ENCODE results near the gene SINHCAF. TPM values are rescaled to one million over a fixed set of nuclear protein-coding genes. Genes with fewer than 3 reads are reported as not detected.

The SINHCAF gene
- total and polyA plus RNA-seq, 2 experiments from 2014 or later, result 581 to 686 TPM

- TF ChIP-seq CREB1 (CRISPR knock-in tag; IDR thresholded peaks at IDR 0.05; ENCODE audit: low read depth), result no peak
- TF ChIP-seq STAT1 (IDR thresholded peaks at IDR 0.05; ENCODE audit: unreplicated experiment), result no peak
- TF ChIP-seq EZH2phosphoT487 (IDR thresholded peaks at IDR 0.05; ENCODE audit: unreplicated experiment), result no peak
- no peak for TF ChIP-seq EZH2 (IDR thresholded peaks at IDR 0.05; ENCODE audit: low read depth, unreplicated experiment)
- no peak for TF ChIP-seq NANOG (IDR thresholded peaks at IDR 0.05; ENCODE audit: borderline replicate concordance)
- TF ChIP-seq ZNF114 (CRISPR knock-in tag; IDR thresholded peaks at IDR 0.05), result no peak
- no peak for TF ChIP-seq JUNB (IDR thresholded peaks at IDR 0.05; ENCODE audit: unreplicated experiment)
- no peak for TF ChIP-seq POLR2AphosphoS5 (IDR thresholded peaks at IDR 0.05; ENCODE audit: low read depth)
- TF ChIP-seq REST (IDR thresholded peaks at IDR 0.05; ENCODE audit: unreplicated experiment), result no peak
- no peak for TF ChIP-seq ZNF331 (CRISPR knock-in tag; IDR thresholded peaks at IDR 0.05; ENCODE audit: low read depth)
- TF ChIP-seq, protein P1, sequence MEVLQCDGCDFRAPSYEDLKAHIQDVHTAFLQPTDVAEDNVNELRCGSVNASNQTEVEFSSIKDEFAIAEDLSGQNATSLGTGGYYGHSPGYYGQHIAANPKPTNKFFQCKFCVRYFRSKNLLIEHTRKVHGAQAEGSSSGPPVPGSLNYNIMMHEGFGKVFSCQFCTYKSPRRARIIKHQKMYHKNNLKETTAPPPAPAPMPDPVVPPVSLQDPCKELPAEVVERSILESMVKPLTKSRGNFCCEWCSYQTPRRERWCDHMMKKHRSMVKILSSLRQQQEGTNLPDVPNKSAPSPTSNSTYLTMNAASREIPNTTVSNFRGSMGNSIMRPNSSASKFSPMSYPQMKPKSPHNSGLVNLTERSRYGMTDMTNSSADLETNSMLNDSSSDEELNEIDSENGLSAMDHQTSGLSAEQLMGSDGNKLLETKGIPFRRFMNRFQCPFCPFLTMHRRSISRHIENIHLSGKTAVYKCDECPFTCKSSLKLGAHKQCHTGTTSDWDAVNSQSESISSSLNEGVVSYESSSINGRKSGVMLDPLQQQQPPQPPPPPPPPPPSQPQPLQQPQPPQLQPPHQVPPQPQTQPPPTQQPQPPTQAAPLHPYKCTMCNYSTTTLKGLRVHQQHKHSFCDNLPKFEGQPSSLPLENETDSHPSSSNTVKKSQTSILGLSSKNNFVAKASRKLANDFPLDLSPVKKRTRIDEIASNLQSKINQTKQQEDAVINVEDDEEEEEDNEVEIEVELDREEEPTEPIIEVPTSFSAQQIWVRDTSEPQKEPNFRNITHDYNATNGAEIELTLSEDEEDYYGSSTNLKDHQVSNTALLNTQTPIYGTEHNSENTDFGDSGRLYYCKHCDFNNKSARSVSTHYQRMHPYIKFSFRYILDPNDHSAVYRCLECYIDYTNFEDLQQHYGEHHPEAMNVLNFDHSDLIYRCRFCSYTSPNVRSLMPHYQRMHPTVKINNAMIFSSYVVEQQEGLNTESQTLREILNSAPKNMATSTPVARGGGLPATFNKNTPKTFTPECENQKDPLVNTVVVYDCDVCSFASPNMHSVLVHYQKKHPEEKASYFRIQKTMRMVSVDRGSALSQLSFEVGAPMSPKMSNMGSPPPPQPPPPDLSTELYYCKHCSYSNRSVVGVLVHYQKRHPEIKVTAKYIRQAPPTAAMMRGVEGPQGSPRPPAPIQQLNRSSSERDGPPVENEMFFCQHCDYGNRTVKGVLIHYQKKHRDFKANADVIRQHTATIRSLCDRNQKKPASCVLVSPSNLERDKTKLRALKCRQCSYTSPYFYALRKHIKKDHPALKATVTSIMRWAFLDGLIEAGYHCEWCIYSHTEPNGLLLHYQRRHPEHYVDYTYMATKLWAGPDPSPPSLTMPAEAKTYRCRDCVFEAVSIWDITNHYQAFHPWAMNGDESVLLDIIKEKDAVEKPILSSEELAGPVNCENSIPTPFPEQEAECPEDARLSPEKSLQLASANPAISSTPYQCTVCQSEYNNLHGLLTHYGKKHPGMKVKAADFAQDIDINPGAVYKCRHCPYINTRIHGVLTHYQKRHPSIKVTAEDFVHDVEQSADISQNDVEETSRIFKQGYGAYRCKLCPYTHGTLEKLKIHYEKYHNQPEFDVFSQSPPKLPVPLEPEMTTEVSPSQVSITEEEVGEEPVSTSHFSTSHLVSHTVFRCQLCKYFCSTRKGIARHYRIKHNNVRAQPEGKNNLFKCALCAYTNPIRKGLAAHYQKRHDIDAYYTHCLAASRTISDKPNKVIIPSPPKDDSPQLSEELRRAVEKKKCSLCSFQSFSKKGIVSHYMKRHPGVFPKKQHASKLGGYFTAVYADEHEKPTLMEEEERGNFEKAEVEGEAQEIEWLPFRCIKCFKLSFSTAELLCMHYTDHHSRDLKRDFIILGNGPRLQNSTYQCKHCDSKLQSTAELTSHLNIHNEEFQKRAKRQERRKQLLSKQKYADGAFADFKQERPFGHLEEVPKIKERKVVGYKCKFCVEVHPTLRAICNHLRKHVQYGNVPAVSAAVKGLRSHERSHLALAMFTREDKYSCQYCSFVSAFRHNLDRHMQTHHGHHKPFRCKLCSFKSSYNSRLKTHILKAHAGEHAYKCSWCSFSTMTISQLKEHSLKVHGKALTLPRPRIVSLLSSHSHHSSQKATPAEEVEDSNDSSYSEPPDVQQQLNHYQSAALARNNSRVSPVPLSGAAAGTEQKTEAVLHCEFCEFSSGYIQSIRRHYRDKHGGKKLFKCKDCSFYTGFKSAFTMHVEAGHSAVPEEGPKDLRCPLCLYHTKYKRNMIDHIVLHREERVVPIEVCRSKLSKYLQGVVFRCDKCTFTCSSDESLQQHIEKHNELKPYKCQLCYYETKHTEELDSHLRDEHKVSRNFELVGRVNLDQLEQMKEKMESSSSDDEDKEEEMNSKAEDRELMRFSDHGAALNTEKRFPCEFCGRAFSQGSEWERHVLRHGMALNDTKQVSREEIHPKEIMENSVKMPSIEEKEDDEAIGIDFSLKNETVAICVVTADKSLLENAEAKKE (CRISPR knock-in tag; IDR thresholded peaks at IDR 0.05), result no peak
- no peak for TF ChIP-seq ETS1 (IDR thresholded peaks at IDR 0.05)
- TF ChIP-seq, protein P2, sequence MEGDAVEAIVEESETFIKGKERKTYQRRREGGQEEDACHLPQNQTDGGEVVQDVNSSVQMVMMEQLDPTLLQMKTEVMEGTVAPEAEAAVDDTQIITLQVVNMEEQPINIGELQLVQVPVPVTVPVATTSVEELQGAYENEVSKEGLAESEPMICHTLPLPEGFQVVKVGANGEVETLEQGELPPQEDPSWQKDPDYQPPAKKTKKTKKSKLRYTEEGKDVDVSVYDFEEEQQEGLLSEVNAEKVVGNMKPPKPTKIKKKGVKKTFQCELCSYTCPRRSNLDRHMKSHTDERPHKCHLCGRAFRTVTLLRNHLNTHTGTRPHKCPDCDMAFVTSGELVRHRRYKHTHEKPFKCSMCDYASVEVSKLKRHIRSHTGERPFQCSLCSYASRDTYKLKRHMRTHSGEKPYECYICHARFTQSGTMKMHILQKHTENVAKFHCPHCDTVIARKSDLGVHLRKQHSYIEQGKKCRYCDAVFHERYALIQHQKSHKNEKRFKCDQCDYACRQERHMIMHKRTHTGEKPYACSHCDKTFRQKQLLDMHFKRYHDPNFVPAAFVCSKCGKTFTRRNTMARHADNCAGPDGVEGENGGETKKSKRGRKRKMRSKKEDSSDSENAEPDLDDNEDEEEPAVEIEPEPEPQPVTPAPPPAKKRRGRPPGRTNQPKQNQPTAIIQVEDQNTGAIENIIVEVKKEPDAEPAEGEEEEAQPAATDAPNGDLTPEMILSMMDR (conservative IDR thresholded peaks at IDR 0.05; ENCODE audit: low read depth in 2 of 2), result no peak
- no peak for DNase-seq (ENCODE audit: low spot score)
Observed at GRCh38 chr12:31261744-31262143, 64.2 kb downstream of the SINHCAF start.

More at GRCh38 chr12:31261744-31262143, 64.2 kb downstream of the SINHCAF start:
- peaks cover 26% of the 10 kb centered on the region for H3K4me1 Mint-ChIP-seq
- Histone ChIP-seq H3K27me3 (ENCODE audit: insufficient read depth) (no peaks in the 10 kb centered on the region), H3K9me2 (ENCODE audit: insufficient read depth) (no peaks in the 10 kb centered on the region), H3K79me2 (replicated peaks; ENCODE audit: insufficient read depth) (no peaks in the 10 kb centered on the region), H3F3A (replicated peaks; ENCODE audit: low read depth) (no peaks in the 10 kb centered on the region), H3K36me3 (ENCODE audit: insufficient read depth) (no peaks in the 10 kb centered on the region), H3K4me1 (ENCODE audit: insufficient read depth) (peaks cover 22% of the 10 kb centered on the region), H3K4me3 (no peak overlapping the region), H3K27ac (ENCODE audit: low read depth) (no peak overlapping the region), H4K20me1 (replicated peaks; ENCODE audit: insufficient read depth) (no peaks in the 10 kb centered on the region), H2AFZ (no peak overlapping the region), H3K4me2 (no peak overlapping the region)
- H3K9me3 Mint-ChIP-seq, result no peaks in the 10 kb centered on the region
- peak overlapping the region; percentile 30 for H3K27ac Mint-ChIP-seq
- H3K36me3 Mint-ChIP-seq (ENCODE audit: low read depth), result no peaks in the 10 kb centered on the region
- ATAC-seq, result no peak
- no peak overlapping the region for H3K4me3 Mint-ChIP-seq
- H3K27me3 Mint-ChIP-seq (ENCODE audit: insufficient read depth, low read depth, poor library complexity), result no peaks in the 10 kb centered on the region
